ENCODE measurements around the gene ASIC2.

The ASIC2 gene

DNA sequence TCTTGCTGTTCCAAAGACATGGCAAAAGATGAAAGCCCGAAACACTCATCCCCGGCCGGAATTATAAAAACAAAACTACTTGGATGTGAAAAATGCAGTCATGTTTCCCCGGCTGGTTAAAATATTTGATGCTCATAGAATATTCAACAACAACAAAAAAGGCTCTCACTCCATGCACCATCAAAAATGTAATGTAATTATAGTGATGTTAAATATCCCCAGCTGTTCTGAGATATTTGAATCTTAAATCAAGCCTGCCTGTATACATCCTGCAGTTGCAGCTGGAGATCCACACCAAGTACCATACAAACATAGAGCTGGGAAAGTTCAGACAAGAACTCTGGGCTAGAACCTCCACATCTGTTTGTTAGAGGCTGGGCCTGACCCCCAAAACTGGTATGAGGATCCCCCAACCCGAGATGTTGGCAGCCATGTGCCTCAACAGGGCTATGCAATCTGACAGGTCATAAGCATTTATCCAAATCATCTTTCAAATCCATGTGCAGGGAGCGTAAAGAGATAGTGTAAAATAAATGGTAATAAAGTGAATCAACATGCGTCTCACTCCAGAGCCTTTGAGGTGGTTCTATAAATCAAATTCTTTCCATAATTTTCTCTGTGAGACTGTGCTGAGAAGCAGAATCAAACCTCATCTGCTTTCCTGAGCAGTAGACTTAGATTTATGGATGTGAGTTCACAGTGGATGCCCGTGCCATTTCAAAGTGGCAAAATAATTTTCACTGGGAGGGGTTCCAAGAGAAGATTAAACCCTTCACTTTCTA, 12.7 kb downstream of the ASIC2 start:
- Histone ChIP-seq H3K79me2 (ENCODE audit: insufficient read depth, low read length) (no peaks in the 10 kb centered on the region), H3K36me3 (ENCODE audit: low read length) (no peaks in the 10 kb centered on the region), H3K9ac (ENCODE audit: low read length) (no peak overlapping the region), H3K27me3 (ENCODE audit: low read length) (no peaks in the 10 kb centered on the region), H3K9me3 (ENCODE audit: insufficient read depth, low read length) (no peaks in the 10 kb centered on the region), H3F3A (ENCODE audit: insufficient read depth) (no peaks in the 10 kb centered on the region), H3K4me3 (ENCODE audit: insufficient read depth, low read length, poor library complexity, severe bottlenecking) (no peak overlapping the region), H2AFZ (ENCODE audit: low read depth, low read length, severe bottlenecking) (no peak overlapping the region), H3K4me2 (ENCODE audit: low read depth, low read length, poor library complexity, severe bottlenecking) (no peak overlapping the region), H3K27ac (ENCODE audit: low read depth, low read length) (no peak overlapping the region), H4K20me1 (ENCODE audit: low read depth, low read length) (no peaks in the 10 kb centered on the region), H3K9me2 (replicated peaks; ENCODE audit: insufficient read depth, low read length) (no peaks in the 10 kb centered on the region)
- no peak for TF ChIP-seq EZH2phosphoT487 (conservative IDR thresholded peaks at IDR 0.05; ENCODE audit: low read length)
- TF ChIP-seq, protein P1, sequence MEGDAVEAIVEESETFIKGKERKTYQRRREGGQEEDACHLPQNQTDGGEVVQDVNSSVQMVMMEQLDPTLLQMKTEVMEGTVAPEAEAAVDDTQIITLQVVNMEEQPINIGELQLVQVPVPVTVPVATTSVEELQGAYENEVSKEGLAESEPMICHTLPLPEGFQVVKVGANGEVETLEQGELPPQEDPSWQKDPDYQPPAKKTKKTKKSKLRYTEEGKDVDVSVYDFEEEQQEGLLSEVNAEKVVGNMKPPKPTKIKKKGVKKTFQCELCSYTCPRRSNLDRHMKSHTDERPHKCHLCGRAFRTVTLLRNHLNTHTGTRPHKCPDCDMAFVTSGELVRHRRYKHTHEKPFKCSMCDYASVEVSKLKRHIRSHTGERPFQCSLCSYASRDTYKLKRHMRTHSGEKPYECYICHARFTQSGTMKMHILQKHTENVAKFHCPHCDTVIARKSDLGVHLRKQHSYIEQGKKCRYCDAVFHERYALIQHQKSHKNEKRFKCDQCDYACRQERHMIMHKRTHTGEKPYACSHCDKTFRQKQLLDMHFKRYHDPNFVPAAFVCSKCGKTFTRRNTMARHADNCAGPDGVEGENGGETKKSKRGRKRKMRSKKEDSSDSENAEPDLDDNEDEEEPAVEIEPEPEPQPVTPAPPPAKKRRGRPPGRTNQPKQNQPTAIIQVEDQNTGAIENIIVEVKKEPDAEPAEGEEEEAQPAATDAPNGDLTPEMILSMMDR (IDR thresholded peaks at IDR 0.05; ENCODE audit: insufficient read depth, low read length, poor library complexity, severe bottlenecking) = no peak

DNA sequence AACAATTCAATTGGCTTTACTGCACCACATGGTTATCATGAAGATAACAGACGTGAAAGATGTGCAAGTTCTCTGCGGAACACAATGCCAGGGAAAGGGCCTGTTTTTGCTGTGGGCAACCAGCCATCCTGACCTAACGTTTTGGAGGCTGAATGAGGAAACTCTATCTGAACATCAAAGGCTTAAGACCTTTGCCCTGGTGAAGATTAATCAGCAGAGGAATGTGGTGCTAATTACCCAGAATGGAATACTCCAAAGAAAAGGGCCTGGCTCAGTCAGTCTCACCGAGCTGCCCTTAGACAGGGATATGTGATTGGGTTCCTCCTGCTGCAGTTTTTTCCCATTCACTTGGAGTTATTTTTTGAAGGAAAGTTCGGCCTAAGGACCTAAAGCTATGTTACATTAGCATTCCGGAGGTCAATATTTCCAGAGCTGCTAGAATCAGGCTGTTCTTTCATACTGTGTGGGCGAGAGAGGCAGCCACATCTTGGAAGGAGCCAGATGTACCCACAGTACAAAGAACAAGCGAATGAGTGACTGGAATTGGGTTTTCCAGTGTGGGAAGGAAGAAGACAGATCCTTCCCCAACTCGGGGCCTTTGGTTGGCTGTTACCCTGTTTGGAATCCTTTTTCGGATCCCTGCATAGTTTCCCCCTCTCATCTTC, 15.5 kb downstream of the ASIC2 start:
- no peaks in the 10 kb centered on the region for H3K9me3 ChIP-seq (ENCODE audit: insufficient read depth, low read length)
- no peaks in the 10 kb centered on the region for H4K20me1 ChIP-seq (ENCODE audit: low read depth, low read length)
- H2AFZ ChIP-seq (ENCODE audit: low read depth, low read length, severe bottlenecking) = no peak overlapping the region
- no peaks in the 10 kb centered on the region for H3K79me2 ChIP-seq (ENCODE audit: insufficient read depth, low read length)
- H3K27ac ChIP-seq (ENCODE audit: low read depth, low read length) = no peak overlapping the region
- TF ChIP-seq EZH2phosphoT487 (conservative IDR thresholded peaks at IDR 0.05; ENCODE audit: low read length) = no peak
- TF ChIP-seq, protein P1 (IDR thresholded peaks at IDR 0.05; ENCODE audit: insufficient read depth, low read length, poor library complexity, severe bottlenecking) = no peak
- H3K9me2 ChIP-seq (replicated peaks; ENCODE audit: insufficient read depth, low read length) = no peaks in the 10 kb centered on the region
- no peak overlapping the region for H3K9ac ChIP-seq (ENCODE audit: low read length)
- H3F3A ChIP-seq (ENCODE audit: insufficient read depth) = no peaks in the 10 kb centered on the region
- H3K4me3 ChIP-seq (ENCODE audit: insufficient read depth, low read length, poor library complexity, severe bottlenecking) = no peak overlapping the region
- H3K27me3 ChIP-seq (ENCODE audit: low read length) = no peaks in the 10 kb centered on the region
- no peaks in the 10 kb centered on the region for H3K36me3 ChIP-seq (ENCODE audit: low read length)
- H3K4me2 ChIP-seq (ENCODE audit: low read depth, low read length, poor library complexity, severe bottlenecking) = no peak overlapping the region

- Histone ChIP-seq H3F3A (ENCODE audit: insufficient read depth) (no peaks in the 10 kb centered on the region), H3K36me3 (ENCODE audit: low read length) (no peaks in the 10 kb centered on the region), H3K9me2 (replicated peaks; ENCODE audit: insufficient read depth, low read length) (no peaks in the 10 kb centered on the region), H4K20me1 (ENCODE audit: low read depth, low read length) (no peaks in the 10 kb centered on the region), H3K27me3 (ENCODE audit: low read length) (no peaks in the 10 kb centered on the region), H3K79me2 (ENCODE audit: insufficient read depth, low read length) (no peaks in the 10 kb centered on the region), H2AFZ (ENCODE audit: low read depth, low read length, severe bottlenecking) (no peak overlapping the region), H3K9me3 (ENCODE audit: insufficient read depth, low read length) (no peaks in the 10 kb centered on the region), H3K27ac (ENCODE audit: low read depth, low read length) (no peak overlapping the region), H3K9ac (ENCODE audit: low read length) (no peak overlapping the region), H3K4me2 (ENCODE audit: low read depth, low read length, poor library complexity, severe bottlenecking) (no peak overlapping the region), H3K4me3 (ENCODE audit: insufficient read depth, low read length, poor library complexity, severe bottlenecking) (no peak overlapping the region)
- TF ChIP-seq, protein P1 (IDR thresholded peaks at IDR 0.05; ENCODE audit: insufficient read depth, low read length, poor library complexity, severe bottlenecking) = no peak
- TF ChIP-seq EZH2phosphoT487 (conservative IDR thresholded peaks at IDR 0.05; ENCODE audit: low read length) = no peak
Observed at GRCh38 chr17:33273743-33274410, 19.2 kb downstream of the ASIC2 start.

All from SU-DHL-6 (cell line).